GM18508 (cell line): ENCODE data around the gene HINT1.

Source experiments
- ATAC-seq: cut with Tn5 transposase; IDR thresholded peaks from one replicate; pipeline ENCODE4 v1.9.1; 2021; ENCODE audit warnings: moderate number of reproducible peaks; ENCODE audit not compliant: insufficient read depth, unreplicated experiment

Gene HINT1

GRCh38 chr5:131114754-131115153 is 50.3 kb downstream of the HINT1 start:
- no peak for ATAC-seq

GRCh38 chr5:131112424-131112823 is 52.6 kb downstream of the HINT1 start:
- ATAC-seq: no peak

- no peak for ATAC-seq
Observed at GRCh38 chr5:131110256-131110594, 54.8 kb downstream of the HINT1 start.

- no peak for ATAC-seq
Observed at GRCh38 chr5:131109540-131110255, 55.4 kb downstream of the HINT1 start.
